SH-SY5Y (cell line): Measurements from ENCODE around the gene SORCS3.

Experiments used
- GATA2 ChIP-seq: IDR thresholded peaks from 2 replicates; pipeline ENCODE4 v1.6.1; 2011; ENCODE audit warnings: mild to moderate bottlenecking, low read depth, low read length
- GATA3 ChIP-seq: IDR thresholded peaks from 2 replicates; pipeline ENCODE4 v1.6.1; 2011; ENCODE audit warnings: low read depth, mild to moderate bottlenecking, low read length, moderate library complexity

SORCS3 gene

DNA sequence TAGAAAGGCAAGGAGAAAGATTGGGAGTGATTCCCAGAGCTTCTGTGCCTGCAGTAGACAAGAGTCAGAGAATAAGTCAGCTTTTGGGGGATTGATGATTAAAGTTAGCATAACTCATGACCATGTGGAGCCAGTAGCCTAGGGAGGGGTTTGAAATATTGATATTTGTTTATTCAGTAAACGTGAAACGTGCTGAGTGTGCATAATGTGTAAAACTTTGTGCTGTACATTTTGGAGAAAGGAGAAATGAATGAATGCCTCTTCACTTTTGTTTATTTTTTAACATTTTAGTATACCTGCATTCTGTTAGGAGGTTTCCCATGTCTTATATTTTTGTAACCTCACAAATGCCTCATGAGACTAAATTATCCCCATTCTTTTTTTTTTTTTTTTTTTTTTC is 272.3 kb downstream of the SORCS3 start:
- no peak for TF ChIP-seq GATA2
- TF ChIP-seq GATA3: no peak

DNA sequence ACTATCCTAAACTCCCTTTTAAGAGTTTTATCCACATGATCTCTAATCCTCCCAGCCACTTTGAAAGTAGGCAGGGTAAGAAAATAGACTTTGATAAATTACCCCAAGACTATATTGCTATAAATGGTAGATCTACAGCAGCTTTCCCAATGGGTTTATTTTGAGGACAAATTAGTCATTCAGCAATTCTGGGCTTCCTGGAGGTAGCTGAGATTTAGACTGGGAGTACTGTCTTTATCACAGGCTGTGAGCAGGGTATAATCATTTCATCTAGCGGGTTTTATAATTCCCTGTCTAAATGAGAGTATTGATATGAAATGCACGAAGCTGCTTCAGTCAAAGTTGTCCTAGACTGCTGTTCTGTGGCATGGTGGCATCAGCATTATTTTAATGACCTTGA is 279.4 kb downstream of the SORCS3 start:
- no peak for TF ChIP-seq GATA2
- no peak for TF ChIP-seq GATA3

DNA sequence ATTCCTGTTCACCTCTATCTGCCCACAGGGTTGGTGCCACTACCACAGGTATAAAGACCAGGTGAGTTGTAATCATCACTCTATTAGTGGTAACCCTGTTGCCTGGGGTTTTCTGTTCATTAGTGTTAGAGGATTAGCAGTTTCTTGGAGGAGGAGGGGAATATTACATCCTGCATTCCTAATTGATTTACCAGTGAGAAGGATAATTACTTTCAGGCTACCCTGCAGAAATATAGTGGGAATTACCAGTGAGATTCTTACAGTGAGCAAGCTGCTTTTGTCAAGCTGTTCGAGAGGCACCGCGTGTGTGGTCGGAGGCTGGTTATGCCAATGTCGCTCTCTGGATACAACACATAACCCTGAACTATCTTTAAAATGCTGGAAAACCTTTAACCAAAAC is 280.7 kb downstream of the SORCS3 start:
- no peak for TF ChIP-seq GATA2
- no peak for TF ChIP-seq GATA3

- TF ChIP-seq GATA3 (no peak), GATA2 (no peak)
These were observed 281.7 kb downstream of the SORCS3 start for GRCh38 chr10:104922810-104923209.

DNA sequence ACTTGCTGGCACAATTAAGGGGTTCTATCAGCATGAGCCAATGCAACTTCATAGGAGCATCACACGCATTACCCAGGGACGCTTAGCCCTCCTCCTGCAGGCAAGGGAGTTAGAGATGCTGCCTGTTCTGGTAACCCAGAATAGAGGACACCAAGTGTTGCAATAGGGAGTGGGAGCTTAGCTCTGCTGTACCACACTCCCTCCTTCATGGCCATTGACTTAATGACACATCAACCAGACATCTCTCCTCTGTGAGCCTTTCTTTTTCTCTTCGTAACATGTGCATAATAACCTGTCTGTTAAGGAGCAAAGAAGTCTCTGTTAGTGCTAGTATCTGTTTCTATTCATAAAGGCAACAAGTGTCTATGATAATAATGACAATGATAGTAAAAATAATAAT is 282.4 kb downstream of the SORCS3 start:
- TF ChIP-seq GATA2: no peak
- TF ChIP-seq GATA3: no peak

GRCh38 chr10:104924101-104924795 is 283.2 kb downstream of the SORCS3 start:
- TF ChIP-seq GATA3: no peak
- no peak for TF ChIP-seq GATA2

GRCh38 chr10:104925232-104925851 is 284.3 kb downstream of the SORCS3 start:
- no peak for TF ChIP-seq GATA2
- TF ChIP-seq GATA3: no peak

DNA sequence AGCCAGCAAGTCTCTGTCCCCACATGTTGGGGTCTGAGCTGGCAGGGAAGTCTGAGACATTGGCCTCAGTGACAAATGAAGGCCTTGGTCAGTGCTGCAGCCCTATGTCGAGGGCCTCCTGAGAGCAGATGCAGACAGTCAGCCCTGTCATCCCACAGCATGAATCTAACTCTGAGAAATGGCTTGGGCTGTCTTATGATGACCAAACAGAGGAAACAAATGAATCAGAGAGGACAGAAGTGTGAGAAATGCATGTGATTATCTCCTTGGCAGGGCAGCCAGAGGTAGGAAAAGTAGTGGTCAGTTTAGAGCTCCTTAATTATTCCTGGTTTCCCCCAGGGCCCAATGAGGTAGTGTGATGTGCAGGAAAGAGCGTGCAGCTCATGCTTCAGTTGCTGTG is 287.6 kb downstream of the SORCS3 start:
- TF ChIP-seq GATA3: no peak
- no peak for TF ChIP-seq GATA2

- TF ChIP-seq GATA2: no peak
- no peak for TF ChIP-seq GATA3
These were observed 290.6 kb downstream of the SORCS3 start for GRCh38 chr10:104931612-104932134.

GRCh38 chr10:104935656-104936055 is 294.6 kb downstream of the SORCS3 start:
- no peak for TF ChIP-seq GATA3
- no peak for TF ChIP-seq GATA2

DNA sequence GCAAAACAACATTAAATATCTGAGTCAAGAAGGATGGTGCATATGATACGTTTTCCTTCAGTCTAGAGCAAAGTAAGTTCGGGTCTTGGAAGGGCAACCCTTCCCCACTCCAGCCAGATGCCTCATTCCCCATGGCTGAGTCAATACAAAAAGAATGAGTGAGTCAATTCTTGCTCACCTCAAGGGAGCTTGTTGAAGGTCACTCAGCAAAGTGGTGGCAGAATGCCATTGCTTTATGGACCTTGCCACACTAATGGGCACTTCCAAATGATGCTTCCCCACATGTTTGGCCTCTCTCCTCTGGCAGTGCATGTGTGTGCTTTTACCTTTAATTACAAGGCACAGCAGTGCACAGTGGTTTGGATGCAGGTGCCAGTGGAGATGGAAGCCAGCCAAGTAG is 296.5 kb downstream of the SORCS3 start:
- TF ChIP-seq GATA3: no peak
- TF ChIP-seq GATA2: no peak

GRCh38 chr10:104938031-104938430 is 296.9 kb downstream of the SORCS3 start:
- TF ChIP-seq GATA3: no peak
- TF ChIP-seq GATA2: no peak

DNA sequence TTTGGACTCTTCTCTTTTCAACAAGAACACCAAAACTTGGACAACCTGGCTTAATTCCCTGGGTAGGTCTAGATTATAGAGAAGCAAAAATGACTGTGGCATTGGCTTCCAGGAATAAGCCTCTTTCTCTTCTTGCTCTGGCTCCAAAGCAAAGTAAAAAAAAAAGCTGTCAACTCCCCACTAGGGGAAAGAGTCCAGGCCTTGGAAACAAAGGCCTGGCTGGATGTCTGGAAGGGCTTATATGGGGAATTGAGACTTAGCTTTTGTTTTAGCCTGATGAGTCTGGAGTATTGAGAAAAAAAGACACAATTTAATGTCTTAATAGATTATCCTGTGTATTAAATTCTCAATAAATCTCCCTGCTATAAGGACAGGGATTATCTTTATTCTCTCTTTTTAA is 300.6 kb downstream of the SORCS3 start:
- TF ChIP-seq GATA2 (no peak), GATA3 (no peak)

DNA sequence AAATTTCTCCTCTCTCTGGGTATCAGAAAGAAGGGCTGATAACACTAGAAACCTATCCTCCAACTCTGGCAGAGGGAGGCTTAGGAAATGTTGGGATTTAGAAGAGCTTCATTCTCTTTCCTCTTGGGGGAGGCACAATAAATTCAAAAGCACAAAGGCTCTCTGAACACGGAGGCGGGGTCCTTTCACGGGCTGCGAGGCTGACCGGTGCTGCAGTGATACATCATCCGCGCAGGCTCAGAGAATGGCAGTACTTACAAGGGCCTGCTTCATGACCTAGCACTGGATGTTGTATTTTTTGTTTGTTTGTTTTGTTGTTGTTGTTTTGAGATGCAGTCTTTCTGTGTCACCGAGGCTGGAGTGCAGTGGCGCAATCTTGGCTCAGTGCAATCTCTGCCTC is 306.2 kb downstream of the SORCS3 start:
- no peak for TF ChIP-seq GATA3

DNA sequence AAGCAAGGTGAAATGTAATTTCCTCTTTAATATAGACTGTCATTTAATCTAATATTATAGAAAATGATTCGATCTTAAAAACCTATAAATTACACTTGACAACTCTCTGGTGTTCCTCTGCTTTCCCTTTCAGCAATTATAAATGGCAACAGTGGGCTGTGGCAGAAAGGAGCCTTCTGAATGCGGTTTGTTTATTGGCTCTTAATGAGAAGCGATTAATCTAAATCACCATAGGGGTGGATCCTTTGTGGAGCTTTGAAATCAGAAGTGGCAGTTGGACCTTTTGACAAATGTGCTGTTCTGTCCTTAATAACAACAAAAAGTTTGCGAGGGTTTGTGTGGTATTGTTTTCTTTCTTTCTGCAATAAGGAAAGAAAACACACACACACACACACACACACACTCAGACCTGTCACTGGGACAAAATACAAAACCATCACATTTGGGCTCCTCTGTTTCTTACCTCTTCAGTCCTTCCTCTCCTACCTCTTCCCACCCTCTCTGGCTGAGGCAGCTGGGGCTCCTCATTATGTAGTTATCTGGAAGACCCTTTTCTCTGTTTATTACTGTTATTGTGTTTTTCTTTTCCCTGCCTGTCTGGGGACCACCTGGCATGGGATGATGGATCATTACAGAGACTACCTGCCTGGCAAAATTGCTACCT is 316.2 kb downstream of the SORCS3 start:
- TF ChIP-seq GATA3: no peak
- TF ChIP-seq GATA2: no peak
